K562 (cell line): ENCODE data around the gene CHCHD6. TPM values are rescaled to one million over a fixed set of nuclear protein-coding genes. Genes with fewer than 3 reads are reported as not detected.

Source experiments
- ATAC-seq: fragments of 200-7000 bp; cut with Tn5 transposase; 3 replicates; pipeline ENCODE4 v1.9.1; 2020; ENCODE audit warnings: moderate library complexity
- BruUV-seq: library from RNA; stranded (reverse); fragments of 400-500 nt; replicated peaks from 2 replicates; lab custom pipeline; 2021; lab: Mats Ljungman, UMichigan
- CTCF ChIA-PET: fragments of 300-600 bp; formaldehyde crosslinking; extraction: SDS; loops from one replicate; lab custom pipeline; 2021; ENCODE audit warnings: low intra/inter-chr PET ratio; lab: Yijun Ruan, JAX
- POLR2A ChIA-PET: fragments of 300-600, 350-650 bp; sonication (Branson Sonifier 250); formaldehyde crosslinking; extraction: SDS; loops from one replicate; lab custom pipeline; 2021; ENCODE audit warnings: antibody characterized with exemption, inconsistent platforms; lab: Yijun Ruan, JAX
- DNase-seq, 4 experiments: peaks; one replicate each; pipeline versions ENCODE4 v3.0.0 to v3.0.0-alpha.2; 2011 to 2018; ENCODE audit warnings: low spot score in 3 of 4, mixed read lengths in 3 of 4; ENCODE audit errors: extremely low read depth in 1 of 4
- FAIRE-seq: peaks from 2 replicates; lab custom pipeline; 2011; peaks lifted over from hg19 to GRCh38; lab: Jason Lieb, UNC
- H2AFZ ChIP-seq: 2 replicates; pipeline ENCODE4 v1.6.0; 2011; ENCODE audit warnings: low read depth, low read length, control low read depth, inconsistent platforms
- H3K27ac ChIP-seq: fragments of 200-600 bp; 3 replicates; pipeline ENCODE4 v1.8.0; 2011; ENCODE audit warnings: low read depth, mild to moderate bottlenecking, control low read depth, inconsistent platforms, low read length, moderate library complexity, mixed read lengths; ENCODE audit errors: extremely low read depth
- H3K27me3 ChIP-seq, 2 experiments: fragments of 300-600 bp in 1 of 2; 2 replicates in 1 of 2; 3 replicates in 1 of 2; pipeline versions ENCODE4 v1.6.0 to v1.8.0; 2011; ENCODE audit warnings: inconsistent platforms in 2 of 2, low read length in 2 of 2, mild to moderate bottlenecking in 1 of 2, mixed read lengths in 1 of 2, moderate library complexity in 1 of 2; ENCODE audit not compliant: control insufficient read depth in 2 of 2, insufficient read depth in 2 of 2
- H3K36me3 ChIP-seq: fragments of 300-600 bp; 3 replicates; pipeline ENCODE4 v1.8.0; 2011; ENCODE audit warnings: mild to moderate bottlenecking, low read length, inconsistent platforms; ENCODE audit not compliant: control insufficient read depth, insufficient read depth
- H3K4me1 ChIP-seq, 2 experiments: fragments of 200-600 bp in 1 of 2; replicated peaks in 1 of 2; 2 replicates in 1 of 2; 3 replicates in 1 of 2; pipeline versions ENCODE4 v1.5.1 to v1.8.0; 2011; ENCODE audit warnings: inconsistent platforms in 2 of 2, low read length in 2 of 2, mild to moderate bottlenecking in 1 of 2, mixed read lengths in 1 of 2, moderate library complexity in 1 of 2; ENCODE audit not compliant: control insufficient read depth in 2 of 2, insufficient read depth in 2 of 2
- H3K4me2 ChIP-seq: 2 replicates; pipeline ENCODE4 v1.6.1; 2011; ENCODE audit warnings: low read length, control low read depth, inconsistent platforms, mixed read lengths; ENCODE audit not compliant: insufficient read depth
- H3K4me3 ChIP-seq: fragments of 200-600 bp; sonication (generic), shearing (Covaris generic); 2 replicates; pipeline ENCODE4 v1.5.1; 2016; ENCODE audit warnings: control low read depth, inconsistent platforms
- H3K79me2 ChIP-seq: fragments of 200-600 bp; 3 replicates; pipeline ENCODE4 v1.8.0; 2011; ENCODE audit warnings: low read length, inconsistent platforms; ENCODE audit not compliant: control insufficient read depth, insufficient read depth
- H3K9ac ChIP-seq, 2 experiments: 2 replicates each; pipeline versions ENCODE4 v1.6.0 to v1.6.1; 2011; ENCODE audit warnings: low read depth in 2 of 2, low read length in 2 of 2, control low read depth in 1 of 2, inconsistent platforms in 1 of 2, mild to moderate bottlenecking in 1 of 2, mixed read lengths in 1 of 2; ENCODE audit not compliant: insufficient read depth in 1 of 2
- H3K9me1 ChIP-seq: one replicate; pipeline ENCODE4 v1.6.0; 2011; ENCODE audit warnings: inconsistent platforms, mild to moderate bottlenecking, low read length, moderate library complexity; ENCODE audit not compliant: control insufficient read depth, insufficient read depth
- H3K9me3 ChIP-seq: replicated peaks from 2 replicates; pipeline ENCODE4 v1.5.1; 2011; ENCODE audit warnings: low read depth, low read length, inconsistent platforms; ENCODE audit not compliant: control insufficient read depth, insufficient read depth
- H4K20me1 ChIP-seq: replicated peaks from 2 replicates; pipeline ENCODE4 v1.6.1; 2011; ENCODE audit warnings: low read length, inconsistent platforms, mixed read lengths; ENCODE audit not compliant: control insufficient read depth, insufficient read depth
- ATF6 ChIP-seq: sonication (generic); formaldehyde crosslinking; IDR thresholded peaks from 2 replicates; pipeline ENCODE4 v1.4.0; 2020; ENCODE audit warnings: mild to moderate bottlenecking, missing genetic modification reagents
- CREB5 ChIP-seq: fragments of 250-450 bp; sonication (Bioruptor Pico); IDR thresholded peaks from 2 replicates; pipeline ENCODE4 v1.5.0; 2020; ENCODE audit warnings: mild to moderate bottlenecking
- HOXB6 ChIP-seq: fragments of 250-450 bp; sonication (Bioruptor Pico); IDR thresholded peaks from 2 replicates; pipeline ENCODE4 v1.5.1; 2022; ENCODE audit warnings: mild to moderate bottlenecking, borderline replicate concordance
- NKRF ChIP-seq: fragments of 450-650 bp; IDR thresholded peaks from 2 replicates; pipeline ENCODE4 v1.6.1; 2016; ENCODE audit warnings: borderline replicate concordance
- PHB2 ChIP-seq: fragments of 450-650 bp; IDR thresholded peaks from 2 replicates; pipeline ENCODE4 v1.6.1; 2017; ENCODE audit warnings: low read depth
- PTTG1 ChIP-seq: fragments of 450-650 bp; IDR thresholded peaks from 2 replicates; pipeline ENCODE4 v1.6.1; 2016; ENCODE audit warnings: low read depth, mild to moderate bottlenecking, missing genetic modification characterization, missing compliant biosample characterization
- SNAPC5 ChIP-seq: fragments of 250-450 bp; sonication (Bioruptor Pico); IDR thresholded peaks from 2 replicates; pipeline ENCODE4 v1.8.0; 2021; ENCODE audit warnings: moderate library complexity, mild to moderate bottlenecking, inconsistent platforms
- SRSF7 ChIP-seq: fragments of 200-400 bp; formaldehyde crosslinking; optimal IDR thresholded peaks from 2 replicates; pipeline ENCODE3; 2017; ENCODE audit warnings: mild to moderate bottlenecking, low read depth, low read length
- STAT5B ChIP-seq: fragments of 250-450 bp; sonication (Bioruptor Pico); IDR thresholded peaks from 2 replicates; pipeline ENCODE4 v1.8.0; 2021; ENCODE audit warnings: mild to moderate bottlenecking, inconsistent platforms
- TFAP4 ChIP-seq: sonication (generic); formaldehyde crosslinking; IDR thresholded peaks from 2 replicates; pipeline ENCODE4 v1.8.0; 2022; ENCODE audit warnings: missing genetic modification reagents, mild to moderate bottlenecking, moderate library complexity, borderline replicate concordance
- TFE3 ChIP-seq: fragments of 450-650 bp; formaldehyde crosslinking; IDR thresholded peaks from 2 replicates; pipeline ENCODE4 v1.4.0; 2020; ENCODE audit warnings: mild to moderate bottlenecking, mixed read lengths
- ZNF280A ChIP-seq: fragments of 450-650 bp; IDR thresholded peaks from 2 replicates; pipeline ENCODE4 v1.6.1; 2018; ENCODE audit warnings: mild to moderate bottlenecking, low read depth; ENCODE audit not compliant: partially characterized antibody
- WGBS: fragments of 100-300 bp; shearing (Covaris generic); methylation state at CpG from one replicate; pipeline ENCODE4 v1.1.6; 2016; ENCODE audit warnings: low coverage, mixed read lengths; ENCODE audit not compliant: insufficient coverage; ENCODE audit errors: missing lambda C conversion rate; 5-methylcytosine and 5-hydroxymethylcytosine counted together
- in situ Hi-C: fragments of 300-500 bp; cut with MboI; formaldehyde crosslinking; loops from 4 replicates; pipeline ENCODE4 v1.15.0; 2018; ENCODE audit warnings: inconsistent platforms, mixed read lengths
- intact Hi-C: fragments of 100-400 bp; cut with micrococcal nuclease; formaldehyde crosslinking; loops from 2 replicates; pipeline ENCODE4 v1.14.2; 2022
- polyA plus RNA-seq, 8 experiments: library from polyadenylated mRNA; depleted of rRNA in 4 of 8; stranded (reverse) in 5 of 8; unstranded in 3 of 8; fragments of >200 nt; fragmentation: Nextera tagmentation in 2 of 8; fragmentation: Illumina TruSeq in 1 of 8; extraction: Ambion mirVana in 2 of 8; extraction: Trizol in 1 of 8; gene quantifications; 2 replicates each; pipeline versions ENCODE4 v1.2.1 to v1.2.3, GENCODE V29; 2011 to 2014; ENCODE audit warnings: inconsistent platforms in 1 of 8, missing spikeins in 1 of 8
- total RNA-seq, 7 experiments: library from RNA; depleted of rRNA in 6 of 7; stranded (reverse); fragments of >200 nt in 6 of 7; fragmentation: Illumina TruSeq in 2 of 7; extraction: Trizol in 2 of 7; gene quantifications; 2 replicates each; pipeline versions ENCODE4 v1.2.1 to v1.2.3, GENCODE V29; 2011 to 2021; ENCODE audit warnings: low replicate concordance in 1 of 7

The CHCHD6 gene
- total and polyA plus RNA-seq, 9 of the 15 experiments (the other 6 are each of a cell fraction or from before 2014, with no cell fraction given), result 4.6 to 18.6 (median 10.9) TPM

- no peak for DNase-seq
- no peak for FAIRE-seq
- WGBS, result 90% methylated on average over 2 of the region's 4 CpGs
- ChIA-PET POLR2A (interaction anchor here (0.6 to 2.0 kb wide), 2 partner anchors 17 to 502 kb away, joined by 3 to 8 read pairs; no protein-coding TSS in a partner anchor), CTCF (no interaction called here)
- H3K9me3 ChIP-seq, result no peaks in the 10 kb centered on the region
- peaks cover 3% of the 10 kb centered on the region for H3K9me1 ChIP-seq
- TF ChIP-seq ATF6 (CRISPR knock-in tag), result no peak
- no peak for TF ChIP-seq PHB2
- no peak for TF ChIP-seq PTTG1 (tag)
- TF ChIP-seq TFE3 (CRISPR knock-in tag), result no peak
- TF ChIP-seq SRSF7, result no peak
- no peak for TF ChIP-seq SNAPC5
- no peak for TF ChIP-seq NKRF
- no peak for TF ChIP-seq STAT5B (CRISPR knock-in tag)
- no peak for TF ChIP-seq HOXB6 (CRISPR knock-in tag)
- no peak for TF ChIP-seq CREB5
- no peak for TF ChIP-seq TFAP4 (CRISPR knock-in tag)
- no peak for TF ChIP-seq ZNF280A
- no peak overlapping the region for H3K4me3 ChIP-seq
- H3K9ac ChIP-seq, result peak overlapping the region in 1 of 2 experiments; percentile 76; a peak in 2 of 4 replicates
- no peak overlapping the region for H2AFZ ChIP-seq
- no peak overlapping the region for H3K4me2 ChIP-seq
- peaks cover 7 to 12% of the 10 kb centered on the region in 2 experiments; a peak in 3 of 5 replicates for H3K4me1 ChIP-seq
- intact Hi-C loops, result no loop called here
- no peaks in the 10 kb centered on the region for H3K79me2 ChIP-seq
- no peaks in the 10 kb centered on the region for H3K27me3 ChIP-seq
- peak; percentile 25; the same call in 2 of the 3 replicates for ATAC-seq
- in situ Hi-C loops, result no loop called here
- H3K36me3 ChIP-seq, result no peaks in the 10 kb centered on the region
- H3K27ac ChIP-seq, result no peak overlapping the region
- BruUV-seq, result no TSS peak
- no peaks in the 10 kb centered on the region for H4K20me1 ChIP-seq
These were observed 190.4 kb downstream of the CHCHD6 start for GRCh38 chr3:126894475-126894874.
